OCI-LY7 (cell line): ENCODE measurements around the gene STK4. TPM values are rescaled to one million over a fixed set of nuclear protein-coding genes. Genes with fewer than 3 reads are reported as not detected.
A peak's percentile ranks its signal among the peaks of the same experiment; 100 is the strongest.

Experiments used
- BruUV-seq: library from RNA; stranded (reverse); fragments of 400-500 nt; replicated peaks from 2 replicates; lab custom pipeline; 2021; lab: Mats Ljungman, UMichigan
- CTCF ChIA-PET: fragments of 300-600 bp; sonication (Branson Sonifier 250); formaldehyde crosslinking; loops from one replicate; lab custom pipeline; 2022; ENCODE audit warnings: antibody characterized with exemption; ENCODE audit not compliant: unreplicated experiment; lab: Charles Lee
- POLR2A ChIA-PET: fragments of 300-600 bp; sonication (Branson Sonifier 250); formaldehyde crosslinking; loops from one replicate; lab custom pipeline; 2022; ENCODE audit warnings: antibody characterized with exemption; lab: Charles Lee
- DNase-seq: peaks from one replicate; pipeline ENCODE4 v3.0.0-alpha.2; 2015; ENCODE audit warnings: low spot score
- H2AFZ ChIP-seq: fragments of 200-600 bp; sonication (generic), shearing (Covaris generic); 2 replicates; pipeline ENCODE4 v1.6.1; 2014; ENCODE audit warnings: mild to moderate bottlenecking, antibody characterized with exemption, low read length, moderate library complexity
- H3K27ac ChIP-seq: fragments of 200-600 bp; sonication (generic); 2 replicates; pipeline ENCODE4 v1.5.1; 2014; ENCODE audit warnings: mixed run types, low read depth, mild to moderate bottlenecking, moderate library complexity, low read length, inconsistent platforms; ENCODE audit not compliant: poor library complexity, severe bottlenecking
- H3K36me3 ChIP-seq: fragments of 200-600 bp; sonication (generic); 2 replicates; pipeline ENCODE4 v1.6.1; 2014; ENCODE audit warnings: mild to moderate bottlenecking, antibody characterized with exemption, low read length, moderate library complexity, mixed read lengths; ENCODE audit not compliant: insufficient read depth
- H3K4me1 ChIP-seq: fragments of 200-600 bp; sonication (generic); 2 replicates; pipeline ENCODE4 v1.5.1; 2014; ENCODE audit warnings: mild to moderate bottlenecking, low read length; ENCODE audit not compliant: insufficient read depth, poor library complexity, severe bottlenecking
- H3K4me2 ChIP-seq: fragments of 200-600 bp; sonication (generic); 2 replicates; pipeline ENCODE4 v1.6.1; 2014; ENCODE audit warnings: mild to moderate bottlenecking, low read length
- H3K4me3 ChIP-seq: fragments of 200-600 bp; sonication (generic); 2 replicates; pipeline ENCODE4 v1.5.1; 2014; ENCODE audit warnings: mild to moderate bottlenecking, low read depth, low read length; ENCODE audit not compliant: poor library complexity, severe bottlenecking
- H3K79me2 ChIP-seq: fragments of 200-600 bp; sonication (generic); 2 replicates; pipeline ENCODE4 v1.6.1; 2016; ENCODE audit warnings: low read depth, mild to moderate bottlenecking, low read length, moderate library complexity, mixed read lengths; ENCODE audit not compliant: insufficient read depth
- H3K9me2 ChIP-seq: fragments of 200-600 bp; sonication (generic); 2 replicates; pipeline ENCODE4 v1.6.1; 2016; ENCODE audit warnings: mild to moderate bottlenecking, low read length, mixed read lengths; ENCODE audit not compliant: insufficient read depth
- H3K9me3 ChIP-seq: fragments of 200-600 bp; sonication (generic); 2 replicates; pipeline ENCODE4 v1.6.1; 2014; ENCODE audit warnings: mild to moderate bottlenecking, mixed run types, low read length, mixed read lengths
- H4K20me1 ChIP-seq: fragments of 200-600 bp; sonication (generic); 2 replicates; pipeline ENCODE4 v1.6.1; 2014; ENCODE audit warnings: mild to moderate bottlenecking, antibody characterized with exemption, low read length, moderate library complexity, mixed read lengths; ENCODE audit not compliant: insufficient read depth
- CTCF ChIP-seq: fragments of 200-600 bp; sonication (generic); conservative IDR thresholded peaks from 2 replicates; pipeline ENCODE4 v1.5.1; 2014; ENCODE audit warnings: mild to moderate bottlenecking, antibody characterized with exemption, low read length, moderate library complexity, mixed read lengths
- EZH2phosphoT487 ChIP-seq: fragments of 200-600 bp; sonication (generic); IDR thresholded peaks from 2 replicates; pipeline ENCODE4 v1.6.1; 2018; ENCODE audit warnings: low read depth, borderline replicate concordance, mild to moderate bottlenecking, mixed run types, antibody characterized with exemption, low read length, moderate library complexity, mixed read lengths
- intact Hi-C: fragments of 100-400 bp; cut with micrococcal nuclease; formaldehyde crosslinking; loops from one replicate; pipeline ENCODE4 v1.10.0; 2022; ENCODE audit not compliant: unreplicated experiment
- total RNA-seq, 2 experiments: library from RNA; depleted of rRNA in 1 of 2; stranded (reverse); fragments of >200 nt in 1 of 2; shearing (Covaris generic) in 1 of 2; gene quantifications; 2 replicates each; pipeline ENCODE4 v1.2.3, GENCODE V29; 2014 to 2022

Gene STK4
- total RNA-seq, 2 experiments from 2014 or later: 67.9 to 140 TPM

GRCh38 chr20:45008521-45009049, 42.3 kb downstream of the STK4 start:
- TF ChIP-seq CTCF: no peak
- no peak for TF ChIP-seq EZH2phosphoT487
- no peak overlapping the region for H3K4me2 ChIP-seq
- BruUV-seq: TSS peak; percentile 15
- POLR2A ChIA-PET: no interaction called here
- no peak overlapping the region for H2AFZ ChIP-seq
- peaks cover 73% of the 10 kb centered on the region; the same call in 1 of the 2 replicates for H3K79me2 ChIP-seq
- CTCF ChIA-PET: no interaction called here
- peaks cover 6% of the 10 kb centered on the region for H4K20me1 ChIP-seq
- peaks cover 90% of the 10 kb centered on the region for H3K36me3 ChIP-seq
- no peak overlapping the region for H3K4me3 ChIP-seq
- no peaks in the 10 kb centered on the region for H3K4me1 ChIP-seq
- H3K9me3 ChIP-seq: no peaks in the 10 kb centered on the region
- no peak for DNase-seq
- H3K9me2 ChIP-seq: no peaks in the 10 kb centered on the region
- intact Hi-C loops: no loop called here
- H3K27ac ChIP-seq: no peak overlapping the region

- H4K20me1 ChIP-seq: peaks cover 6% of the 10 kb centered on the region
- peaks cover 89% of the 10 kb centered on the region for H3K36me3 ChIP-seq
- POLR2A ChIA-PET: interaction anchor here (0.6 kb wide), 1 partner anchor 71 kb away, joined by 3 read pairs; no protein-coding TSS in a partner anchor
Observed at GRCh38 chr20:45010399-45010828, 44.1 kb downstream of the STK4 start.

More at GRCh38 chr20:45010399-45010828, 44.1 kb downstream of the STK4 start:
- Histone ChIP-seq H3K4me2 (no peak overlapping the region), H3K9me3 (no peaks in the 10 kb centered on the region), H3K4me1 (no peaks in the 10 kb centered on the region), H3K9me2 (no peaks in the 10 kb centered on the region), H3K4me3 (no peak overlapping the region), H2AFZ (no peak overlapping the region), H3K79me2 (peaks cover 72% of the 10 kb centered on the region; the same call in 1 of the 2 replicates), H3K27ac (no peak overlapping the region)
- no peak for TF ChIP-seq CTCF
- no peak for TF ChIP-seq EZH2phosphoT487
- CTCF ChIA-PET: no interaction called here
- BruUV-seq: no TSS peak
- no peak for DNase-seq
- intact Hi-C loops: no loop called here
